Sigmoid colon (tissue), 7 donors: ENCODE results near the gene SULF2. TPM values are rescaled to one million over a fixed set of nuclear protein-coding genes. Genes with fewer than 3 reads are reported as not detected.

ENCODE experiments used
- DNase-seq: peaks from one replicate; pipeline ENCODE4 v3.0.0-alpha.2; 2019
- H3K27ac ChIP-seq, 4 donors: fragments of 200-600 bp; sonication (generic); one replicate each; pipeline ENCODE4 v1.5.1; 2016 to 2019; ENCODE audit warnings: mild to moderate bottlenecking in 1 of 4
- H3K27me3 ChIP-seq, 3 donors: fragments of 200-600 bp; sonication (generic); one replicate each; pipeline ENCODE4 v1.5.1; 2019; ENCODE audit warnings: mild to moderate bottlenecking in 1 of 3
- H3K36me3 ChIP-seq, 4 donors: fragments of 200-600 bp; sonication (generic); one replicate each; pipeline ENCODE4 v1.5.1; 2016 to 2019
- H3K4me1 ChIP-seq, 4 donors: fragments of 200-600 bp; sonication (generic); one replicate each; pipeline ENCODE4 v1.5.1; 2017 to 2019
- H3K4me3 ChIP-seq, 4 donors: fragments of 200-600 bp; sonication (generic); one replicate each; pipeline ENCODE4 v1.5.1; 2017 to 2019; ENCODE audit warnings: mild to moderate bottlenecking in 2 of 4, moderate library complexity in 1 of 4
- H3K9me3 ChIP-seq, 4 donors: fragments of 200-600 bp in 3 of 4; sonication (generic) in 3 of 4; one replicate each; pipeline versions ENCODE4 v1.5.1 to v1.6.1; 2013 to 2019
- CTCF ChIP-seq, 4 experiments: fragments of 450-650 bp in 3 of 4; fragments of 200-600 bp in 1 of 4; IDR thresholded peaks; one replicate each; pipeline ENCODE4 v1.5.1; 2016 to 2019; ENCODE audit warnings: antibody characterized with exemption in 4 of 4, mild to moderate bottlenecking in 3 of 4, moderate library complexity in 2 of 4
- EP300 ChIP-seq, 4 donors: sonication (generic); formaldehyde crosslinking; IDR thresholded peaks; one replicate each; pipeline ENCODE4 v1.6.1; 2017; ENCODE audit warnings: antibody characterized with exemption in 4 of 4
- POLR2A ChIP-seq, 2 donors: fragments of 450-650 bp; IDR thresholded peaks; one replicate each; pipeline ENCODE4 v1.6.1; 2016; ENCODE audit warnings: antibody characterized with exemption in 2 of 2, mild to moderate bottlenecking in 2 of 2, moderate library complexity in 2 of 2
- POLR2AphosphoS5 ChIP-seq, 4 donors: sonication (generic); formaldehyde crosslinking; IDR thresholded peaks; one replicate each; pipeline ENCODE4 v1.6.1; 2017; ENCODE audit warnings: antibody characterized with exemption in 4 of 4
- WGBS, 2 donors: extraction: QIAGEN DNeasy Blood & Tissue Kit; methylation state at CpG; one replicate each; pipeline ENCODE4 v1.1.7; 2013; 5-methylcytosine and 5-hydroxymethylcytosine counted together
- intact Hi-C: fragments of 100-400 bp; cut with DNase I; formaldehyde crosslinking; loops from one replicate; pipeline ENCODE4 v1.15.1; 2023
- polyA plus RNA-seq, 3 donors: library from polyadenylated mRNA; stranded (reverse); fragments of 200-250 nt; gene quantifications; one replicate each; pipeline ENCODE4 v1.2.3, GENCODE V29; 2013
- total RNA-seq, 4 donors: library from RNA; depleted of rRNA; stranded (reverse); fragments of >200 nt; gene quantifications; one replicate each; pipeline ENCODE4 v1.1.0, GENCODE V29; 2016
- donor health status: healthy with polysubstance abuse.
- donor health status: Bipolar disorder and iron deficiency.
- donor health status: healthy.

SULF2 gene
- total and polyA plus RNA-seq, 7 donors, result 14.6 to 70.1 (median 28.2) TPM

- no peaks in the 10 kb centered on the region for H3K4me1 ChIP-seq
- H3K27ac ChIP-seq, result no peak overlapping the region
- no peaks in the 10 kb centered on the region for H3K36me3 ChIP-seq
- H3K27me3 ChIP-seq, result no peaks in the 10 kb centered on the region
- 89 to 90% methylated on average over 3 of the region's 3 CpGs for WGBS, 2 donors
- H3K9me3 ChIP-seq, result no peaks in the 10 kb centered on the region
- intact Hi-C loops, result no loop called here
- TF ChIP-seq POLR2A (IDR thresholded peaks at IDR 0.05), result no peak
- H3K4me3 ChIP-seq, result no peak overlapping the region
- no peak for DNase-seq
Measured at GRCh38 chr20:47802975-47803374, 17.7 kb upstream of the SULF2 start.

GRCh38 chr20:47802226-47802920, 17.1 kb upstream of the SULF2 start:
- no peak for TF ChIP-seq POLR2A (IDR thresholded peaks at IDR 0.05)
- TF ChIP-seq CTCF (IDR thresholded peaks at IDR 0.05), result no peak
- TF ChIP-seq POLR2AphosphoS5 (IDR thresholded peaks at IDR 0.05), result no peak
- no peak for TF ChIP-seq EP300 (IDR thresholded peaks at IDR 0.05)
- intact Hi-C loops, result no loop called here
- H3K27me3 ChIP-seq, result no peaks in the 10 kb centered on the region
- H3K36me3 ChIP-seq, result no peaks in the 10 kb centered on the region
- H3K4me3 ChIP-seq, result no peak overlapping the region
- WGBS, 2 donors, result 90% methylated on average over 18 of the region's 18 CpGs
- H3K27ac ChIP-seq, result no peak overlapping the region
- H3K4me1 ChIP-seq, result no peaks in the 10 kb centered on the region
- no peak for DNase-seq
- H3K9me3 ChIP-seq, result no peaks in the 10 kb centered on the region

- intact Hi-C loops, result no loop called here
- H3K27ac ChIP-seq, result no peak overlapping the region
- H3K4me3 ChIP-seq, result no peak overlapping the region
- no peaks in the 10 kb centered on the region for H3K27me3 ChIP-seq
- no peaks in the 10 kb centered on the region for H3K4me1 ChIP-seq
- no peak for TF ChIP-seq POLR2AphosphoS5 (IDR thresholded peaks at IDR 0.05)
- no peak for TF ChIP-seq CTCF (IDR thresholded peaks at IDR 0.05)
- no peak for TF ChIP-seq POLR2A (IDR thresholded peaks at IDR 0.05)
- no peak for TF ChIP-seq EP300 (IDR thresholded peaks at IDR 0.05)
- DNase-seq, result no peak
- no peaks in the 10 kb centered on the region for H3K36me3 ChIP-seq
- 54 to 80% methylated on average over 15 of the region's 15 CpGs for WGBS, 2 donors
- H3K9me3 ChIP-seq, result no peaks in the 10 kb centered on the region
Measured at GRCh38 chr20:47801759-47802158, 16.5 kb upstream of the SULF2 start.

- TF ChIP-seq POLR2A (IDR thresholded peaks at IDR 0.05) (no peak), EP300 (IDR thresholded peaks at IDR 0.05) (no peak), POLR2AphosphoS5 (IDR thresholded peaks at IDR 0.05) (no peak), CTCF (IDR thresholded peaks at IDR 0.05) (no peak)
- Histone ChIP-seq H3K4me1 (no peaks in the 10 kb centered on the region), H3K36me3 (no peaks in the 10 kb centered on the region), H3K27me3 (no peaks in the 10 kb centered on the region), H3K4me3 (no peak overlapping the region), H3K9me3 (no peaks in the 10 kb centered on the region), H3K27ac (no peak overlapping the region)
- no peak for DNase-seq
- 93 to 97% methylated on average over 5 of the region's 5 CpGs for WGBS, 2 donors
- intact Hi-C loops, result no loop called here
Measured at GRCh38 chr20:47801079-47801478, 15.8 kb upstream of the SULF2 start.

- Histone ChIP-seq H3K4me1 (peaks cover 0 to under 1% (median 0%) of the 10 kb centered on the region in 4 donors), H3K27ac (no peak overlapping the region), H3K36me3 (no peaks in the 10 kb centered on the region), H3K27me3 (no peaks in the 10 kb centered on the region), H3K9me3 (no peaks in the 10 kb centered on the region), H3K4me3 (no peak overlapping the region)
- intact Hi-C loops, result no loop called here
- 40 to 73% methylated on average over 11 of the region's 11 CpGs for WGBS, 2 donors
- no peak for DNase-seq
- TF ChIP-seq POLR2AphosphoS5 (IDR thresholded peaks at IDR 0.05), result no peak
- TF ChIP-seq EP300 (IDR thresholded peaks at IDR 0.05), result no peak
- no peak for TF ChIP-seq CTCF (IDR thresholded peaks at IDR 0.05)
- TF ChIP-seq POLR2A (IDR thresholded peaks at IDR 0.05), result no peak
Measured at GRCh38 chr20:47800623-47801022, 15.3 kb upstream of the SULF2 start.
